H1 (cell line): ENCODE data around the gene HES1. TPM values are rescaled to one million over a fixed set of nuclear protein-coding genes. Genes with fewer than 3 reads are reported as not detected.
A peak's percentile ranks its signal among the peaks of the same experiment; 100 is the strongest.

Source experiments
- CTCF ChIA-PET: fragments of 300-600 bp; sonication (Branson Sonifier 250); formaldehyde crosslinking; loops from one replicate; lab custom pipeline; 2021; ENCODE audit not compliant: partially characterized antibody; lab: Charles Lee
- POLR2A ChIA-PET: fragments of 300-600 bp; sonication (Branson Sonifier 250); formaldehyde crosslinking; loops from one replicate; lab custom pipeline; 2021; ENCODE audit warnings: inconsistent platforms; ENCODE audit not compliant: partially characterized antibody; lab: Charles Lee
- DNase-seq, 2 experiments: peaks; one replicate each; pipeline versions ENCODE4 v3.0.0 to v3.0.0-alpha.2; 2010 to 2022; ENCODE audit warnings: low spot score in 2 of 2, low read depth in 1 of 2, mixed read lengths in 1 of 2
- FAIRE-seq: peaks from 2 replicates; lab custom pipeline; 2011; peaks lifted over from hg19 to GRCh38; lab: Jason Lieb, UNC
- H2AFZ ChIP-seq: 2 replicates; pipeline ENCODE4 v1.8.1; 2012; ENCODE audit warnings: low read length, inconsistent platforms
- H2AK5ac ChIP-seq: 2 replicates; pipeline ENCODE4 v1.6.1; 2013; ENCODE audit warnings: low read depth, low read length
- H2BK120ac ChIP-seq: replicated peaks from 2 replicates; pipeline ENCODE3; 2013; ENCODE audit warnings: low read depth, low read length, inconsistent platforms
- H2BK12ac ChIP-seq: 2 replicates; pipeline ENCODE4 v1.6.1; 2013; ENCODE audit warnings: low read depth, low read length
- H2BK15ac ChIP-seq: 2 replicates; pipeline ENCODE4 v1.6.1; 2013; ENCODE audit warnings: low read length
- H2BK20ac ChIP-seq: 2 replicates; pipeline ENCODE4 v1.6.1; 2013; ENCODE audit warnings: low read length
- H2BK5ac ChIP-seq: 2 replicates; pipeline ENCODE4 v1.6.1; 2013; ENCODE audit warnings: low read depth, low read length
- H3K14ac ChIP-seq: 2 replicates; pipeline ENCODE4 v1.6.1; 2013; ENCODE audit warnings: inconsistent platforms; ENCODE audit not compliant: insufficient read length
- H3K18ac ChIP-seq: 2 replicates; pipeline ENCODE4 v1.6.1; 2013; ENCODE audit warnings: low read length; ENCODE audit errors: extremely low read depth
- H3K23ac ChIP-seq: 2 replicates; pipeline ENCODE4 v1.6.1; 2013; ENCODE audit warnings: inconsistent platforms; ENCODE audit not compliant: insufficient read length
- H3K23me2 ChIP-seq: 2 replicates; pipeline ENCODE4 v1.6.1; 2013; ENCODE audit warnings: low read depth, low read length
- H3K27ac ChIP-seq: 2 replicates; pipeline ENCODE4 v1.6.1; 2011; ENCODE audit warnings: low read depth, low read length, inconsistent platforms
- H3K27me3 ChIP-seq, 4 experiments: replicated peaks in 1 of 4; 1 replicate in 1 of 4; 2 replicates in 3 of 4; pipeline versions ENCODE4 v1.6.1 to v1.8.1; 2011 to 2013; ENCODE audit warnings: low read length in 3 of 4, mild to moderate bottlenecking in 3 of 4, inconsistent platforms in 2 of 4, mixed read lengths in 2 of 4, moderate library complexity in 1 of 4; ENCODE audit not compliant: control insufficient read depth in 3 of 4, insufficient read depth in 3 of 4; ENCODE audit errors: extremely low read depth in 1 of 4
- H3K36me3 ChIP-seq, 4 experiments: 2 replicates each; pipeline versions ENCODE4 v1.6.1 to v1.8.1; 2011 to 2013; ENCODE audit warnings: mild to moderate bottlenecking in 4 of 4, low read length in 3 of 4, moderate library complexity in 2 of 4, control low read depth in 1 of 4, inconsistent platforms in 1 of 4; ENCODE audit not compliant: insufficient read depth in 4 of 4, control insufficient read depth in 2 of 4
- H3K4ac ChIP-seq: replicated peaks from 2 replicates; pipeline ENCODE3; 2013; ENCODE audit warnings: low read length, low read depth, mixed read lengths, inconsistent platforms; ENCODE audit not compliant: insufficient read length
- H3K4me1 ChIP-seq, 4 experiments: replicated peaks in 1 of 4; 1 replicate in 1 of 4; 2 replicates in 3 of 4; pipeline versions ENCODE4 v1.6.1 to v1.8.1; 2011 to 2013; ENCODE audit warnings: low read length in 3 of 4, inconsistent platforms in 2 of 4, mixed read lengths in 1 of 4; ENCODE audit not compliant: insufficient read depth in 4 of 4, control insufficient read depth in 3 of 4
- H3K4me2 ChIP-seq, 2 experiments: 2 replicates each; pipeline versions ENCODE4 v1.6.1 to v1.8.1; 2011 to 2013; ENCODE audit warnings: low read depth in 2 of 2, low read length in 2 of 2, control low read depth in 1 of 2, inconsistent platforms in 1 of 2, mild to moderate bottlenecking in 1 of 2; ENCODE audit not compliant: insufficient read depth in 1 of 2
- H3K4me3 ChIP-seq, 4 experiments: fragments of 200-600, 300-600 bp in 1 of 4; sonication (generic), shearing (Covaris generic), sonication (Bioruptor Twin) in 1 of 4; 2 replicates each; pipeline versions ENCODE4 v1.5.1 to v1.8.1; 2011 to 2016; ENCODE audit warnings: low read length in 4 of 4, low read depth in 3 of 4, control low read depth in 2 of 4, inconsistent platforms in 2 of 4, mild to moderate bottlenecking in 2 of 4, mixed read lengths in 1 of 4, moderate library complexity in 1 of 4; ENCODE audit not compliant: insufficient read depth in 2 of 4; ENCODE audit errors: extremely low read depth in 1 of 4
- H3K56ac ChIP-seq: replicated peaks from 2 replicates; pipeline ENCODE3; 2013; ENCODE audit warnings: low read depth, mild to moderate bottlenecking, mixed read lengths, low read length, inconsistent platforms; ENCODE audit not compliant: insufficient read length
- H3K79me1 ChIP-seq: 2 replicates; pipeline ENCODE4 v1.6.1; 2013; ENCODE audit warnings: low read depth, low read length, control low read depth
- H3K79me2 ChIP-seq, 2 experiments: 2 replicates each; pipeline versions ENCODE4 v1.6.1 to v1.8.1; 2012 to 2013; ENCODE audit warnings: low read length in 2 of 2, mild to moderate bottlenecking in 2 of 2, inconsistent platforms in 1 of 2; ENCODE audit not compliant: insufficient read depth in 2 of 2, control insufficient read depth in 1 of 2
- H3K9ac ChIP-seq, 4 experiments: replicated peaks in 1 of 4; 1 replicate in 1 of 4; 2 replicates in 3 of 4; pipeline versions ENCODE4 v1.6.1 to v1.8.1; 2011 to 2013; ENCODE audit warnings: low read depth in 3 of 4, low read length in 3 of 4, control low read depth in 2 of 4, mild to moderate bottlenecking in 2 of 4, moderate library complexity in 2 of 4, inconsistent platforms in 1 of 4; ENCODE audit errors: extremely low read depth in 1 of 4
- H3K9me3 ChIP-seq, 2 experiments: 2 replicates each; pipeline versions ENCODE4 v1.6.1 to v1.8.1; 2012 to 2013; ENCODE audit warnings: mild to moderate bottlenecking in 2 of 2, moderate library complexity in 2 of 2, control low read depth in 1 of 2, inconsistent platforms in 1 of 2, low read depth in 1 of 2, low read length in 1 of 2, mixed read lengths in 1 of 2; ENCODE audit not compliant: insufficient read depth in 2 of 2
- H4K20me1 ChIP-seq, 2 experiments: replicated peaks in 1 of 2; 2 replicates each; pipeline versions ENCODE3 to v1.8.1; 2011 to 2013; ENCODE audit warnings: inconsistent platforms in 2 of 2, low read length in 2 of 2, mild to moderate bottlenecking in 1 of 2; ENCODE audit not compliant: insufficient read depth in 2 of 2, control insufficient read depth in 1 of 2
- H4K5ac ChIP-seq: 2 replicates; pipeline ENCODE4 v1.6.1; 2013; ENCODE audit warnings: low read length, low read depth, mixed read lengths, inconsistent platforms; ENCODE audit not compliant: insufficient read length
- H4K8ac ChIP-seq: 2 replicates; pipeline ENCODE4 v1.8.0; 2013; ENCODE audit warnings: mild to moderate bottlenecking, moderate library complexity, low read length, inconsistent platforms; ENCODE audit not compliant: insufficient read depth; ENCODE audit errors: extremely low read depth
- H4K91ac ChIP-seq: replicated peaks from 2 replicates; pipeline ENCODE3; 2013; ENCODE audit warnings: low read length, mixed read lengths, inconsistent platforms; ENCODE audit not compliant: insufficient read length
- BRCA1 ChIP-seq: IDR thresholded peaks from 2 replicates; pipeline ENCODE4 v1.6.1; 2012; ENCODE audit warnings: low read depth, low read length, improper control_type of control experiment
- EP300 ChIP-seq, 2 experiments: IDR thresholded peaks; 1 replicate in 1 of 2; 2 replicates in 1 of 2; pipeline ENCODE4 v1.6.1; 2011 to 2012; ENCODE audit warnings: low read depth in 2 of 2, low read length in 2 of 2, mild to moderate bottlenecking in 2 of 2, borderline replicate concordance in 1 of 2, inconsistent platforms in 1 of 2, moderate library complexity in 1 of 2
- FOSL1 ChIP-seq: IDR thresholded peaks from 2 replicates; pipeline ENCODE4 v1.6.1; 2011; ENCODE audit warnings: mild to moderate bottlenecking, low read depth, low read length, moderate library complexity; ENCODE audit not compliant: insufficient read depth
- KDM4A ChIP-seq: IDR thresholded peaks from one replicate; pipeline ENCODE4 v1.7.1; 2012; ENCODE audit warnings: low read depth, mild to moderate bottlenecking, moderate library complexity, low read length, inconsistent platforms; ENCODE audit not compliant: severe bottlenecking
- KDM5A ChIP-seq: fragments of 200-600 bp; IDR thresholded peaks from 2 replicates; pipeline ENCODE4 v1.7.1; 2012; ENCODE audit warnings: mild to moderate bottlenecking, low read length, inconsistent platforms, mixed read lengths
- RAD21 ChIP-seq, 2 experiments: IDR thresholded peaks in 1 of 2; conservative IDR thresholded peaks in 1 of 2; 2 replicates each; pipeline ENCODE4 v1.6.1; 2011; ENCODE audit warnings: low read depth in 2 of 2, low read length in 2 of 2, improper control_type of control experiment in 1 of 2, inconsistent platforms in 1 of 2, mild to moderate bottlenecking in 1 of 2, moderate library complexity in 1 of 2
- RFX5 ChIP-seq: IDR thresholded peaks from 2 replicates; pipeline ENCODE4 v1.6.1; 2011; ENCODE audit warnings: low read depth, low read length, improper control_type of control experiment, borderline replicate concordance
- SIX5 ChIP-seq: IDR thresholded peaks from 2 replicates; pipeline ENCODE4 v1.6.1; 2011; ENCODE audit warnings: mild to moderate bottlenecking, low read depth, low read length
- SP4 ChIP-seq: IDR thresholded peaks from 2 replicates; pipeline ENCODE4 v1.6.1; 2012; ENCODE audit warnings: low read length, inconsistent platforms
- WGBS, 2 experiments: shearing (Covaris generic) in 1 of 2; methylation state at CpG; one replicate each; pipeline versions ENCODE4 v1.1.6 to v1.1.7; 2013 to 2015; ENCODE audit warnings: low lambda C conversion rate in 2 of 2, mixed read lengths in 2 of 2, inconsistent platforms in 1 of 2, low coverage in 1 of 2, missing lambda C conversion rate in 1 of 2; ENCODE audit not compliant: insufficient replicate concordance in 2 of 2, insufficient coverage in 1 of 2, insufficient read length in 1 of 2; ENCODE audit errors: extremely low coverage in 1 of 2, missing lambda C conversion rate in 1 of 2; 5-methylcytosine and 5-hydroxymethylcytosine counted together
- polyA plus RNA-seq, 7 experiments: library from polyadenylated mRNA; depleted of rRNA in 3 of 7; stranded (reverse) in 5 of 7; unstranded in 2 of 7; fragments of >200 nt in 5 of 7; fragments of 200-250 nt in 2 of 7; gene quantifications; 1 replicate in 5 of 7; 2 replicates in 1 of 7; 4 replicates in 1 of 7; pipeline versions ENCODE4 v1.2.1 to v1.2.3, GENCODE V29; 2011 to 2013; ENCODE audit warnings: missing spikeins in 2 of 7, mixed read lengths in 2 of 7
- total RNA-seq: library from RNA; stranded (reverse); fragmentation: NEBNext Ultra II Directional; extraction: Animal tissue kit (Norgen Biotek cat#: 25700); gene quantifications from 2 replicates; pipeline ENCODE4 v1.2.1, GENCODE V29; 2021

The HES1 gene
- total and polyA plus RNA-seq, 2 of the 8 experiments (the other 6 are each of a cell fraction or from before 2014, with no cell fraction given), result 7.9 to 12.9 TPM

GRCh38 chr3:194129581-194130133 lies 6.3 kb upstream of the HES1 start:
- no peak overlapping the region for H3K14ac ChIP-seq
- H3K4me3 ChIP-seq, result no peak overlapping the region; a peak in 2 of 8 replicates
- no peaks in the 10 kb centered on the region for H3K79me2 ChIP-seq
- no peak for FAIRE-seq
- no peak overlapping the region for H3K9ac ChIP-seq
- H2BK12ac ChIP-seq, result peak overlapping the region; percentile 76; the same call in 1 of the 2 replicates
- no peak overlapping the region for H2AK5ac ChIP-seq
- no peaks in the 10 kb centered on the region for H3K36me3 ChIP-seq
- TF ChIP-seq SP4 (no peak), KDM5A (no peak), EP300 (IDR thresholded peaks at IDR 0.05; ENCODE audit: borderline replicate concordance in 1 of 2, low read depth in 2 of 2, low read length in 2 of 2) (no peak), SIX5 (no peak), RAD21 (IDR thresholded peaks at IDR 0.05 in 1 of 2, conservative IDR thresholded peaks at IDR 0.05 in 1 of 2; ENCODE audit: low read depth in 2 of 2, low read length in 2 of 2) (0 out of 4 replicates have a peak, but pooled peaks of 1 of the 2 experiments have one; percentile 4), BRCA1 (no peak), RFX5 (no peak), KDM4A (no peak), FOSL1 (no peak)
- TF ChIP-seq, all 59 proteins: peak for 1
- CTCF ChIA-PET, result interaction anchor here (0.9 to 2.8 kb wide), 13 partner anchors 15 to 349 kb away, joined by 3 to 16 read pairs (median 3); no protein-coding TSS in a partner anchor
- no peak overlapping the region for H3K56ac ChIP-seq
- peaks cover 0 to 13% (median 6%) of the 10 kb centered on the region in 4 experiments; a peak in 4 of 7 replicates for H3K27me3 ChIP-seq
- no peak overlapping the region for H2BK15ac ChIP-seq
- POLR2A ChIA-PET, result interaction anchor here (0.8 to 5.4 kb wide), 6 partner anchors 10 to 213 kb away, joined by 3 to 21 read pairs (median 8); no protein-coding TSS in a partner anchor
- H2BK5ac ChIP-seq, result no peak overlapping the region
- peak overlapping the region; percentile 69; the same call in 1 of the 2 replicates for H2BK20ac ChIP-seq
- H4K91ac ChIP-seq, result peak overlapping the region; percentile 7
- H3K79me1 ChIP-seq, result no peaks in the 10 kb centered on the region
- H2AFZ ChIP-seq, result no peak overlapping the region
- peaks cover 26 to 37% (median 30%) of the 10 kb centered on the region in 4 experiments for H3K4me1 ChIP-seq
- peak overlapping the region; percentile 16 for H2BK120ac ChIP-seq
- H3K18ac ChIP-seq, result peak overlapping the region; percentile 25
- no peaks in the 10 kb centered on the region for H4K20me1 ChIP-seq
- no peak overlapping the region for H3K27ac ChIP-seq
- no peak overlapping the region for H4K5ac ChIP-seq
- DNase-seq, result peak in 1 of 2 experiments; percentile 63
- no peak overlapping the region for H4K8ac ChIP-seq
- no peak overlapping the region for H3K4ac ChIP-seq
- H3K4me2 ChIP-seq, result peak overlapping the region; percentile 1 to 14; a peak in 2 of 4 replicates
- WGBS, 2 experiments, result 24% methylated on average over 7 of the region's 7 CpGs; no CpG with 5 or more reads in 1 of the 2 experiments
- H3K23ac ChIP-seq, result no peak overlapping the region
- peaks cover 3% of the 10 kb centered on the region; the same call in 1 of the 2 replicates for H3K23me2 ChIP-seq
- no peaks in the 10 kb centered on the region for H3K9me3 ChIP-seq
